HG03565 (cell line): Measurements from ENCODE around the gene TET3.
"Not testable (repeated sequence)": the region's sequence is repeated elsewhere in the genome, so short reads cannot be mapped to it uniquely, and the experiment has no call there.

ENCODE experiments used
- ATAC-seq: cut with Tn5 transposase; IDR thresholded peaks from one replicate; pipeline ENCODE4 v1.9.1; 2021; ENCODE audit warnings: mild to moderate bottlenecking, moderate library complexity; ENCODE audit not compliant: unreplicated experiment

TET3 gene

DNA sequence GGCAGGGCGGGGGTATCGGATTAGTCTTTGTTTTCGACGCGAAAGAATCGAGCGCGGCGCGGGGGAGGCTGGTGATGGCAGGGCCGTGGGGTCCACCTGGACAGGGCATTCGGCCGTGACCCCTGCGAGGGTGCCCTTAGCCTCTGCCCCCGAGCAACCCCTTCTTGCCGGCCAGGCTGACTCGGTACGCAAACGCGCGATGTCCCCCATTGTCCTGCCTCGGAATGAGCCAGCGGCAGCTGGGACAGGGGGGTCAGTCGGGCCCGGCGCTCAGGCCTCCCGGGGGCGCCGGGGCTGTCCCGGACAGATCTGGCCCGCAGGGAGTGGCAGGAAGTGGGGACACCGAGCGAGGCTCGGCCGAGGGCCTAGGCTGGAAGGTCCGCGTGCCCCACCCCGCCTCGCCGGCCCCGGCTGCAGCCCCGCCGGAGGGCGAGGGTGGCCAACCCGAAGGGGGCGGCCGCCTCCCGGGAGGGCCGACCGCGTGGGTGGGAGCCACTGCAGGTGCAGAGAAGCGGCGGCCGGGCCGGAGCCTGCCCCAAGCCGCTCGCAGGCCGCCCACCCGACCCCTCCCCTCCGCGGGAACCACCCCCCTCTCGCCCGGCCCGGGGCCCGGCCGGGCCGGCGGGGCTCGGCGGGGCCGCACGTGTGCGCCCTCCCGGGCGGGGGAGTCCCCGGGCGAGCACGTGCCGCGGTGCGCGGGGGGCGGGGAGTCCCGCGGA lies at the start of gene TET3:
Gene TET3, plus strand, starts transcription at position 708 of the 719 bp plus-strand sequence. CDS start 1,494 bp downstream, outside the sequence.
- ATAC-seq, result peak; percentile 33

DNA sequence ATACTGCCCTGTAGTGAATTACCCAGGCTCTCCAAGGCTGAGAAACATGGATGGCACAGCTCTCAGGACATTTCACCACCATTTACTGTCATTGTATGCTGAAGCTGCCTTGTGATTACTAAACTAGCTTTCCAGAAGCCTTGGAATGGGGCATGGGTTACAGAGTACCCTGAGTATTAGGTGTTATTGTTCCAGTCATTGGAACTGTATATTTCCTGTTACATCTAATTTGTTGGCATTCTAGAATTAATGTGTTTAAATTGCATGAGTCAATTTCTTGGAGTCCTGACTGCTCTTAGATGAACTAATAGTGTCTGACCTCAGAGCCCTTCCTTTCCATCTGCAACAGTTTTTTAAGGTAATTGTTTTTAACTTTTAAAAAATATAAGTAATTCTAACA lies 49.1 kb upstream of the TET3 start:
- no peak for ATAC-seq

DNA sequence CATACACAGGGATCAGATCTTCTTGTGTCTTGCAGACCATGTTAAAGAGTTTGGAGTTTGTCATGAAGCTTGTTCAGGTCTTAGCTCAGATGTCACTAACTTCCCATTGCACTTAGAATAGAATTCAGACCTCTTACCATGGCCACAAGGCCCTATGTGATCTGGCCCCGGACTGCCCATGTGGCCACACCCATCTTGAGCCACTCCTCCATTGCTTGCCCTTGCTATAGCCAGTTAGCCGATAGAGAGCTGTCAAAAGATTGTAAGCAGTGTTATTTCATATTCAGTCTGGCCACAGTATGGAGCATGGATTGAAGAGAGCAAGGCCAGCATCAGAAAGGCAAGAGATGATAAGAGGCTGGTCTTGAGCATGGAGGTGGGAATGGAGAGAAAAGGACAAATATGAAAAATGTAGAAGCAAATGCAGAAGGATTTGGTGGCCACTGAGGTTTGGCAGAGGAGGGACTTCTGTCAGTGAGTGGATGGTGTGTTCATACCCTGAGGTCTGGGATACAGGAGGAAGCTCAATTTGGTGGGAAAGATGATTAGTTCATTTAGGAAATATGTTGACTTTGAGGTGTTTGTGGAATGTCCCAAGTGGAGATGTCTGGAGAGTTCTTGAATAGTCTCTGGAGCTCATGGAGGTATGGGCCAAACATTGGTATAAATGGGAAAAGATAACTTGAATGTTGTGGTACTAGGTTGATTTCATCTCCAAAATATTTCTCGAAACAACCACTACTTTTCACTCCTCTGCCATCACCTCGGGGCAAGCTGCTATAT lies 47.4 kb upstream of the TET3 start:
- no peak for ATAC-seq

DNA sequence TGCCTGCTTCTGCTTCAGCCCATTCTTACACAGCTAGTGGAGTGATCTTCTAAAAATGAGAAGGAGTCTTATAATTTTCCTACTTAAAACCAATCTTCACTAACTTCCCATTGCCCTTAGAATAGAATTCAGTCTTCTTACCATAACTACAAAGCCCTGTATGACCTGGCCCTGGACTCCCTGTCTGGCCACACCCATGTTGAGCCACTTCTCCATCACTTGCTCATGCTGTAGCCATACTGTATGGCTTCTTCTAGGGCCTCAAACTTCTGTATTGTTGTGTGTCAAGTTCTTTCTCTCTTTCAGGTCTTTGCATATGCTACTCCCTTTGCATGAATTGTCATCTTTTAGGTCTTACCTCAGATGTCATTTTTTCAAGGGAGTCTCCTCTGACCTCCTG lies 46.8 kb upstream of the TET3 start:
- ATAC-seq, result no peak

DNA sequence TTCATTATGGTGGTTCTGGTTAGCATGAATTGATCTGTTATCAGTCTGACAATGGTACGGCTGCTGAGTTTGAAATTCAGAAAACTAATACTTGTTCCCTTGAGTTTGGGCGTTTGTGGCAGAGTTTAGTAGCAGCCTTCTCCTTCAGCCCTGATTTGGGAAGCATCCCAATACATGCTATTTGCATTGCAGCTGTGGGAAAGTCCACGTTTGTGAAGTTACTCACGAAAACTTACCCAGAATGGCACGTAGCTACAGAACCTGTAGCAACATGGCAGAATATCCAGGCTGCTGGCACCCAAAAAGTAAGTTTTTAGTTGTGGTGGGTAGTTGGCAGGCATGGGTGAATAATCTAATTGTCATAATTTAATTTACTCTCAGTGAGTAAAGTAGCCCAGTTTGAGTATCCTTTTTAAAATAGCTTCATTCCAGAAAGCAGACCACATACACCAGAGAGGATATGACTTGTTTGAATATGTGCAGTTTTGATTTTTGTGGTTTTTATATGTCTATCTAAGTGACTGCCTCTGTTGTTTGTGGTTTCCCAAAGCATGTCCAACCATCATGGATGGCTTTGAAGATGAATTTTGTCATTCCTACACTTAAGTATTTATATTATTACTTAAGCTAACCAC lies 45.9 kb upstream of the TET3 start:
- ATAC-seq, result no peak

DNA sequence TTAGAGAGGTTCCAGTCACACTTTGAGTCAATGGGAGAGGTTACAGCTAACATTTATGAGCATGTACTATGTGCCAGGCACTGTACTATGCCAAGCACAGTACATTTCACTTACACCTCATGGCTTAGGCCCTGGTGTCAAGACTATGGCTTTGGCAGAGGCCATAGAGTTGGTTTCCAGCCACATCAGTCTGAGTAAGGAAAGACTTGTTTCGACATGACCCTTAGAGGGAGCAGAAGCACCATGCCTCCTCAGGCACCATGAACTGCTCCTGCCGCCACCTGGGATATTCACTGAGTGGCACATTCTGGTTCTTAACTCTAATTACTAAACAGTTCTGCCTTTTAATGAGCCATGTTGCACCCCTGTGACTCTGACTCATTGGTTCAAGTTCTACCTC lies 45.3 kb upstream of the TET3 start:
- no peak for ATAC-seq

DNA sequence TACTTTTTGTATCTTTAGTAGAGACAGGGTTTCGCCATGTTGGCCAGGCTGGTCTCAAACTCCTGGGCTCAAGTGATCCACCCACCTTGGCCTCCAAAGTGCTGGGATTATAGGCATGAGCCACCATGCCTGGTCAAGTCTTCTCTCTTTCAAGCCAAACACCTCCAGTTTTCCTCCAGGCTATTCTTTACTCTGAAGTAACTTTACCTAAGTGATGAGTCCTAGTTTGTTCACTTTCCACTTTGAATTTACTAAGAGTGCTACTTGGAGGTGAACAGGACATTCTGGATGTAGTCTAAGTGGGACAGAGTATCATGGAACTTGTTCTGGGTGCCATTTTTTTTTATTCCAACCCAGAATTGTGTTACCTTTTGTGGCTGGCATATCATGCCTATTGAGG lies 44.6 kb upstream of the TET3 start:
- not testable (repeated sequence) for ATAC-seq

DNA sequence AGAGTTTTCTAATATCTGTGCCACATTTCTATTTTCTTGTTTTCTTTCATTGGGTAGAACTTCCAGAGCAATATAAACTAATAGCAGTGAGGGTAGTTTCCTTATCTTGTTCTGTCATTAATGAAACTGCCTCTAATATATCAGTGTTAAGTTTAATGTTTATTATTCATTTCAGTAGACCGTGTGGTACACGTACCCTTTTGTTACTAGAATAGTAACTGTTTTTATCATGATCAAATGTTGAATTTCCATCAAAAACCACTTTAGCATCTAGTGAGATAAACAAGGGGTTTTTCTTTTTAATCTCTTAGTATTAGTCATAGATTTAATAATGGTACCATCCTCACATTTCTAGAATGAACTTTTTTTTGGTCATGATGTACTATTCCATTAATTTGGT lies 42.0 kb upstream of the TET3 start:
- no peak for ATAC-seq

DNA sequence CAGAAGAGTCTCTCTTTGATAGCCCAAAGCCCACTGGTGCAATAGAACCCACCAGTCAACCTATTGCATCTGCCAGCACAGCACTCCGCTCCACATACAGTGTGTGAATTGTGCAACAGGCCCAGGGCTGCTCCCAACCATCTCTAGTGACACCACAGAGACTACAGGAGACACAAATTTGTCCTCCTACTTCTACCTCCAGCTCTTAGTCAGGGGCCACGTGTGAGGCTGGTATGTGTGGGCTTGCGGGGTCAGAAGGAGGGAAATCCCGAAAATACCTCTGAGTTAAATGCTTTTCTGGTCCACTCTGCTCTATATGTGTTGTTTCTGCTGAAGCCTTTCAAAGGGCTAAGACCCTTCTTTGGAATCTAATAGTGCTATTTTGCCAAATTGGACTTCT lies 40.0 kb upstream of the TET3 start:
- ATAC-seq, result no peak

DNA sequence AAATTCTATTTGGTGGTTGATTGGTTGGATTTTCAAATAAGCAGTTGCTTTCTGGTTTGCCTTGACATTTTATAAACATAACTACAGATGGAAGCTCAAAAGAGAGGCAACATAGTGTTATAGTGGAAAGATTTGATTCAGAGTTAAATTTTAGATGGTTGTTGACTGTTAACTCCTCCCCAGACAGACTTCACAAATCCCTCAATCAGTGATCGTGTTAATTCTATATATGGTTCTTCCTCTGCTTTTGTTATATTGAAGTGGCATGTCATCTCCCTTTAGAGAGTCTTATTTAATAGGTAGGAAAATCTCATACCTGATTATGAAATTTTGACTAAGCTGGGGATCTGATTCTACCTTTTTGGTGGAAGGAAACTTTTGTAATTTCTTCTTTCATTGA lies 38.5 kb upstream of the TET3 start:
- no peak for ATAC-seq

DNA sequence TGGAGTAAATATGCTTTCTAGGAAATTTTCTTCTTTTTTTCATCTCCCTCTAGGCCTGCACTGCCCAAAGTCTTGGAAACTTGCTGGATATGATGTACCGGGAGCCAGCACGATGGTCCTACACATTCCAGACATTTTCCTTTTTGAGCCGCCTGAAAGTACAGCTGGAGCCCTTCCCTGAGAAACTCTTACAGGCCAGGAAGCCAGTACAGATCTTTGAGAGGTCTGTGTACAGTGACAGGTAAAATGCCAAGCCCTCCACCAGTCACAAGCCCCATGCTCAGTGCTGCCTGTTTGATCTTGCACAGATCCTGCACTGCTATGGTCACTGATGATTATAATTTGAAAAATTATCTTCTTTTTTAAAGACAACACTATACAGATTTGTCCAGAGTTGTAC lies 38.0 kb upstream of the TET3 start:
- ATAC-seq, result no peak

DNA sequence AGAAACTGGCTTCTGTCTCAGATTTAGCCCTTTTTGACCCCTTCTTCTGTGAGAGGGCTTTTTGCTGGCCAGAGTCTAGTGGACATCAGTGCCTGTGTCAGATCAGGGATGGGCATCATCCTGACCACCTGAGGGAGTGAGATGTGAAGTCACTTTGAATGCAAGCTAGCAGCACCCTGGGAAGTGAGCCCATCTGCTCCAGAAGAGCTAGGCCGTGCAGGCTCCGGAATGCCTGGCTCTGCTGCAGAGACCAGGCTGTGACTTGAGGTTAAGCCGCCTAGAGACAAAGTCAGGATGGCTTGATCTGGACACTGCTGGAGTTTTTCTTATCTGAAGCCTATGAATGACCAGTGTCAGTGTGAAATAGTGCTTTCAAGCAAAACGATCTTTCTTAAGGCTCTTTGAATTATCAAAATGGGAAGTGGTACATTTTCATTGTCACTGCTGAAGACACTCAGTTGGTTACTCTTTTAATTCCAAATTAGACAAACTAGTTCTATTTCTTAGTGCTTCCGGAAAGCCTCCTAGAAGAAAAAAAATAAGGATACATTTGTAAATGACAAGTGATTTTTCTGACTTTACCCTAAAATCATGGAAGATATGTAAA lies 37.2 kb upstream of the TET3 start:
- ATAC-seq, result no peak

DNA sequence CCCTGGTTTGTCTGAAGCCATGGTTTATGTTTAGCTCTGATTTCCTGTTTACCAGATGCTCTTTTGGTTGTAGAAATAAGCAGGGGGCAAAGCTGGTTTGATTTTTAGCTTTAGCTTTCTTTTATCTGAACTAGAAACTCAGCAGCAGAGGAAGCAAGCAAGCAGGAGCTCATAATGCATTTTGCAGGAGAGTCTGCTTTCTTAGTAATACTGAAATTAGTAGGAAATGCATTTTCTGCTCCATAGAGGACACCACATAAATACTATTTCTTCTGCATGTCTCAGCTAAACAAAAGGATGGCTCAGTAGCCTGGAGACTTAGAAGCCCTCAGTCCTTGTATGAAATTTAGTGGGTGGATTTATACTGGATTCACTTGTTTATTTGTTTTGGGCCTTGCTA lies 34.9 kb upstream of the TET3 start:
- no peak for ATAC-seq

DNA sequence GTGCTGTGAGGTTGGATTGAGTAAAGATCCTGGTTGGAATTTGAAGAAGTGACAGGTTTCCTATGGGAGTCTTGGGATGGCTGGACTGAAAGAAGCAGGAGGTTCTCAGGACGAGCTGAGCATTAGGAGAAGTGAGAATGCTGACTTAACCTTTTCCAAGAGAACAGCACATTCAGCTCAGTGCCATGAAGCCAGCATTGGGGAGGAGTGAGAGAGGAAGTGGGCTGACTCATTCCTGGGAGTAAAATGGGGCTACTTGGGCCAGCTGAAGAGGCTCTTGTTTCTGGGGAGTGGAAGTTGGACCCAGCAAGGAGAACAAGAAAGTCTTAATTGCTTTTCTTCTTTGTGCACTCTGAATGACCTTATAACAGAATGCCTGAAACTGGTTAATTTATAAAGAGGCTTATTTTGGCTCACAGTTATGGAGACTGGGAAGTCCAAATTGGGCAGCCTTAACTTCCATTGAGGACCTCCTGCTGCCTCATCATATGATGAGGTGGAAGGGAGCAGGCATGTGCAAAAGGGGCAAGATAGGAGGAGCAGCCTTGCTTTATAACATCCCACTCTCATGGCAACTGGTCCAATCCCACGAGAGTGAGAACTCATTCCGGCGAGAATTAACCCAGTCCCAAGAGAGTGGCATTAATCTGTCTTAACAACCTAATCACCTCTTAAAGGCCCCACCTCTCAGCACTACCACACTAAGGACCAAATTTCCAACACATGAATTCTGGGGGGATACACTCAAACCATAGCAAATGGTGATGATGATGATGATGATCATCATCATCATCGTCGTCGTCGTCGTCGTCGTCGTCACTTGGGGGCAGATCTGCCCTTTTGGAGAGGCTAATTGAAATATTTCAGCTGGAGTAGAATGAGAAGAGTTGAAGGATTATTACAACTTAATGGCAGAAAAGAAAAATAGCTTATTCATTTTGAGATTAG lies 31.9 kb upstream of the TET3 start:
- no peak for ATAC-seq

DNA sequence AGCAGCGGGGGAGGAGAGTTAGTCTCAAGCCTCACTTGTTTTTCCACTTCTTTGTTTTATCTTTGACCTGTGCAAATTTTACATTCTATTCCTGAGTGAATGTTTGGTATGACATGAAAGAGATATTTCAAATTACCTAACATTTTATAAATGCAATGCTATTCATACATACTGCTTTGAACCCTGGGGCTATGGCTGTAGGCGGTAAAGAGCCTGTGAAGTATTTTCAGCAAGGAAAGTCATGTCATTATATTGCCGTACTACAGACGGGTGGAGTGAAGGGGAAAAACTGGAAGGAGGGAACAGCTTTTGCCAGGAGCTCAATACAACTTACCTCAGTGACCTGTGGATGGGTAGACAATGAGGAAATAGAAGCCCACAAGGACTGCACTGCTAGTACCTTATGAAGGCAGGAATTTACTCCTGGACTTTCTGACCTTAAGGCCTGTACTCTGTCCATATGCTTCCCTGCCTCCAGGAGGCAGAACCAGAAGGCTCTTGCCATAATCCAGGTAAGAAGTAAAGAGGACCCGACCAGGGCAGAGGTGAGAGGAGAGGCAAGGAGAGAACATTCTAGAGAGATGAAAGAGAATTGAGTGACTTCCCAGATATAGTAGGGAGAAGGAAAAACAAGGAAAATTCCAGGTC lies 28.4 kb upstream of the TET3 start:
- ATAC-seq, result no peak

DNA sequence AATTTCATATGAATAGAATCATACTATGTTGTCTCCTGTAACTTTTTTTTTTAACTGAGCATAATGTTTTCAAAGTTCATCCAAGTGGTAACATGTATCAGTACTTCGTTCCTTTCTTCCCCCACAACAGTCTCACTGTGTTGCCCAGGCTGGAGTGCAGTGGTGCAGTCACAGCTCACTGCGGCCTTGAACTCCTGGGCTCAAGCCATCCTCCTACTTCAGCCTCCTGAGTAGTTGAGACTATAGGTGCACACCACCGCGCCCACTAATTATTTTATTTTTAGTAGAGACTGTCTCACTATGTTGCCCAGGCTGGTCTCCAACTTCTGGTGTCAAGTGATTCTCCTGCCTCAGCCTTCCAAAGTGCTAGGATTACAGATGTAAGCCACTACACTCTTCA lies 23.4 kb upstream of the TET3 start:
- ATAC-seq, result no peak

DNA sequence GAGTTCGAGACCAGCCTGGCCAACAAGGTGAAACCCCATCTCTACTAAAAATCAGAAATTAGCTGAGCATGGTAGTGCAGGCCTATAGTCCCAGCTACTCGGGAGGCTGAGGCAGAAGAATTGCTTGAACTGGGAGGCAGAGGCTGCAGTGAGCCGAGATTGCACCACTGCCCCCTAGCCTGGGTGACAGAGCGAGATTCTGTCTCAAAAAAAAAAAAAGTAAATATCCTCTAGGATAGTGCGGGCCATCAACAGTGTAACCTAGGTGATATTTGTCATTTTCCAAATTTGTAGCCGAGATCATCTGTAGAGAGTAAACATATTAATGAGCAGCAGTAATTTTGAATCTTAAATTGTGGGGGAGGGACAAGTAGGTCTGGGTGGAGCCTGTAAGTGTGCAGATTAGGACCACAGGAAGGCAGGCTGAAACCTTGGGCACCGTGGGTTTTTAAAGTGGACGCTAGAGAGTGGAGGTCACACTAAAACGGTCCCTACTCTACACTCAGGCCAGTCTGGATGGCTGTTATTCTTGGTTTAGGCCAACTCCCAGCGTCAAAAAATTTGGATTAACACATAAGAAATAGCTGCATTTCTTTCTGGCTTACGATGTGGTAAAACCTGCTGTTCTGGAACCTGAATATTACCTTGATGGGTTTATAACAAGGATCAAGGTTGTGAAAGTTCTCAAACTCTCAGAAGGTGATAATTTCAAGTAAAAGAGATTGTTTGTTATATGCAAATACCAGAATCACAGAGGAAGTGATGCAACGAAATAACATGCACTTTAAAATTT lies 22.7 kb upstream of the TET3 start:
- ATAC-seq, result no peak

DNA sequence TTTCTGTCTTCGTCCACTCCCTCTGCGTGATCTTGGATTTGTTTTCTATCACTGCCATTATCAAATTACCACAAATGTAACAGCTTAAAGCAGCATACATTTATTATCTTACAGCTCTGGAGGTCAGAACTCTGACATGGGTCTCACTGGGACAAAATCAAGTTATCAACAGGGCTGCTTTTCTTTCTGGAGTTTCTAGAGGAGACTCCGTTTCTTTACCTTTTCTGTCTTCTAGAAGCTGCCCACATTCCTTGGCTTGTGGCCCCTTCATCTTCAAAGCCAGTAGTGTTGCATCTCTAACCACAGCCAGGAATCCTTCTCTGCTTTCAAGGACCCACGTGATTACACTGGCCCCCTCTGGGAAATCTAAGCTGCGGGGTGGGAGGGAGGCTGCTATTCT lies 21.9 kb upstream of the TET3 start:
- no peak for ATAC-seq
